Islet precursor cell (in vitro differentiated cells): ENCODE data around the gene CSH2.
"Not testable (repeated sequence)": the region's sequence is repeated elsewhere in the genome, so short reads cannot be mapped to it uniquely, and the experiment has no call there.

Experiments used
- DNase-seq: peaks from one replicate; pipeline ENCODE4 v3.0.0-alpha.2; 2018

Gene CSH2

GRCh38 chr17:63894821-63895220 is 21.3 kb upstream of the CSH2 start:
- not testable (repeated sequence) for DNase-seq

- DNase-seq = peak; percentile 48
Observed at GRCh38 chr17:63894021-63894420, 20.5 kb upstream of the CSH2 start.

DNA sequence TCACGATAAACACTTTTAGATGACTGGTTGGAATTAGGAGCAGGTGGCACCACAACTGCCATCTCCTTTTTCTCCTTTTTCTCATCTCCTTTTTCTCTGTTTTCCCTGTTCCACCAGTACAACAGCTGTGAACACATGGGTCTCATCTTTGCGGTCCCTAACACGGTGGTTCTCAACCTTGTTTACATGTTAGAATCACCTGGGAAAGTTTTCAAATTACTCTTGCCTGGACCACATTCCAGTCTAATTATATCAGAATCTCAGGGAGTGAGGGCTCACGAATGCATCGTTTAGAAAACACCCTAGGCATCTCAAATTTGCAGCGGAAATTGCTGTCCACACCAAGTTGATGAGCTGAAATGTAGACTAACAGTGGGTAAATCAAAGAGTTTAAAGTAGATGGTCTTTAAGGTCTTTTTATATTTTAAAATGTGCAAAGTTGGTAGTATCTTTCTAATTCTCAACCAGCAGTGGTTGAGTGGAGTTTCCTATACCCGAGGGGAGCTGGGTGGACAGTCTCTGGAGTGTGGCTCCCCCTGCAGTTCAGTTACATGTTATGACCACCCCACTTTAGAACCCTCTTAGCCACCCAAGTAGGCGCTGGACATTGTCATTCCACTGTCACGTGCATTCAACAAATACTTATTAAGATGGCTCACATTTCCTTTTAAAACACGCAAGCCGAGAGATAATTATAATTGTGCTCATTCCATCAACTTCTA is 19.0 kb upstream of the CSH2 start:
- peak; percentile 62 for DNase-seq

- peak; percentile 84 for DNase-seq
Observed at GRCh38 chr17:63889026-63889848, 15.8 kb upstream of the CSH2 start.

GRCh38 chr17:63885119-63885518 is 11.6 kb upstream of the CSH2 start:
- peak; percentile 21 for DNase-seq

DNA sequence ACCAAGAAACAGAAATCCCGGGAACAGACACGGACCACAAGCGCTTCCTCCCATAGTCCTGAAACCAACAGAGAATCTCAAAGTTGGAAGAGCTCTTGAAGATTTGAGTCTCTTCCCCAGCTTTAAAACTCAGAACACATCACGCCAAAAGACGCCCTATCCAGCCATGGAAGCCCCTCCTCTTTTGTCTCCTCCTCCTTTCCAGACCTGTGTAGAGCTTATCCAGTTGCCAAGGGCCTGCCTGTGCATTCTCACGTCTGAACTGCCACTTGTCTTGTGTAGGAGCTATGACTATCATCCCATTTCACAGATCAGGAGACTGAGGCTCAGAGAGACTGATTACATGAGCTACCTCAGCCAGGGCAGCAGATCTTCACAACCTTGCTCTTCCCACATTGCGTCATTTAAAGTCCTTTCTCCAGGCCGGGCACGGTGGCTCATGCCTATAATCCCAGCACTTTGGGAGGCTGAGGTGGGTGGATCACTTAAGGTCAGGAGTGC is 9.2 kb upstream of the CSH2 start:
- DNase-seq = not testable (repeated sequence)

GRCh38 chr17:63881935-63882601 is 8.6 kb upstream of the CSH2 start, which contains the start of gene GH2:
Gene GH2 (minus strand): TSS chr17:63881944. CDS start chr17:63881801, 143 bp downstream.
- DNase-seq = peak; percentile 88

DNA sequence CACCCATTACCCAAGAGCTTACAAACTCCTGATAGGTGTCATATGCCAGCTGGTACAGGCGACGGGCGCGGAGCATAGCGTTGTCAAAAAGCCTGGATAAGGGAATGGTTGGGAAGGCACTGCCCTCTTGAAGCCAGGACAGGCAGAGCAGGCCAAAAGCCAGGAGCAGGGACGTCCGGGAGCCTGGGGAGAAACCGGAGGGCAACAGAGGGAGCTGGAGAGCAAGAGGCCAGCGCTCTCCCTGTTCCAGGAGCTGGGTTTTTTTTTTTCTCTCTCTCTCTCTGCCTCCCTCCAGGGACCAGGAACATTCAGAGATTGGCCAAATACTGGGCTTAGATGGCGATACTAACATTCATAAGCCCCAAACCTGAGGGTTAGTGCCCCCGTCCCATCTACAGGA is 7.9 kb upstream of the CSH2 start:
- DNase-seq = peak; percentile 93

DNA sequence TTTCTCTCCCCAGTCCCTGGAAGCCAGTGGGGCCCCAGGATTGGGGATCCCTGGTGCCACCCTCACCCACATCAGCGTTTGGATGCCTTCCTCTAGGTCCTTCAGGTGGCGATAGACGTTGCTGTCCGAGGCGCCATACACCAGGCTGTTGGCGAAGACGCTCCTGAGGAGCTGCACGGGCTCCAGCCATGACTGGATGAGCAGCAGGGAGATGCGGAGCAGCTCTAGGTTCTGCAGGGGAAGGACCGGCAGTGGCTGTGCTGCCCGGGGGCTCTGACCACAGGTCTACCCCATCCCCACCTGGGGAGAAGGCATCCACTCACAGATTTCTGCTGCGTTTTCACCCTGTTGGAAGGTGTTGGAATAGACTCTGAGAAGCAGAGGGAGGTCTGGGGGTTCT is 7.2 kb upstream of the CSH2 start:
- no peak for DNase-seq

DNA sequence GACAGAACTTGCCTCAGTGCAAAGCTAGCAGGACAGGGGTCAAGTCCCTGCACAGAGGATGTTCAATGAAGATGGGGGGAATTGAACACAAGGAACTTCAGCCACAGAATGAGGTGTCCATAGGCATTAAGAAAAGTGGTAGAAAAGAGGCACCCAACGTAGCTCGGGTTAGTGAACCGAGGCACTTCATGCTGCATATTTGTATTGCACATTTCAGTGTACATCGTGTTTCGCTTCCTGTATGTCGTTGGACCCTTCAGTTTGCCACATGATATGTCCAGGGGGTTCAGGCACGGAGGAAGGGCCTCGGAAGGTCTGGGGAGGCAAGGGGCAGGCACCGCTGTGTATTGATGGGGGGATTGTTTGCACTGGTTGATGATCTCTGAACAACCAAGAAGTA is 4.9 kb upstream of the CSH2 start:
- not testable (repeated sequence) for DNase-seq

GRCh38 chr17:63874693-63875092 is 1.2 kb upstream of the CSH2 start:
- not testable (repeated sequence) for DNase-seq

DNA sequence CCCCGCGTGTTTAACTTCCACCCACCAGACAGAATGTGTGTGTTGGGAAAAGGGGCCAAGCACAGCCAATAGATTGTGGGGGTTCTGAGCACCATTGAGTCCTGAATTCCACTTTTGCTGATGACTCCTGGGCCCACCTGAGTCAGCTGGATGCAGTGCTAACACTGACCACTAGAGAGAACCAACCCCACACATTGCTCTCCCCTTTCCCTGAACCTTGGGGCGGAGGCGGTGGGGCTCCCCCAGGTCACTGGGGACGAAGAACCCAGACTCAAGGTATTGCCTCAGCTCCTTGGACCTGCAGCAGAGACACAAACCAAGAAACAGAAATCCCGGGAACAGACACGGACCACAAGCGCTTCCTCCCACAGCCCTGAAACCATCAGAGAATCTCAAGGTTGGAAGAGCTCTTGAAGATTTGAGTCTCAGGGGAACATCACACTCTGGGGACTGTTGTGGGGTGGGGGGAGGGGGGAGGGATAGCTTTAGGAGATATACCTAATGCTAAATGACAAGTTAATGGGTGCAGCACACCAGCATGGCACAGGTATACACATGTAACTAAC is 667 bp upstream of the CSH2 start:
- not testable (repeated sequence) for DNase-seq

DNA sequence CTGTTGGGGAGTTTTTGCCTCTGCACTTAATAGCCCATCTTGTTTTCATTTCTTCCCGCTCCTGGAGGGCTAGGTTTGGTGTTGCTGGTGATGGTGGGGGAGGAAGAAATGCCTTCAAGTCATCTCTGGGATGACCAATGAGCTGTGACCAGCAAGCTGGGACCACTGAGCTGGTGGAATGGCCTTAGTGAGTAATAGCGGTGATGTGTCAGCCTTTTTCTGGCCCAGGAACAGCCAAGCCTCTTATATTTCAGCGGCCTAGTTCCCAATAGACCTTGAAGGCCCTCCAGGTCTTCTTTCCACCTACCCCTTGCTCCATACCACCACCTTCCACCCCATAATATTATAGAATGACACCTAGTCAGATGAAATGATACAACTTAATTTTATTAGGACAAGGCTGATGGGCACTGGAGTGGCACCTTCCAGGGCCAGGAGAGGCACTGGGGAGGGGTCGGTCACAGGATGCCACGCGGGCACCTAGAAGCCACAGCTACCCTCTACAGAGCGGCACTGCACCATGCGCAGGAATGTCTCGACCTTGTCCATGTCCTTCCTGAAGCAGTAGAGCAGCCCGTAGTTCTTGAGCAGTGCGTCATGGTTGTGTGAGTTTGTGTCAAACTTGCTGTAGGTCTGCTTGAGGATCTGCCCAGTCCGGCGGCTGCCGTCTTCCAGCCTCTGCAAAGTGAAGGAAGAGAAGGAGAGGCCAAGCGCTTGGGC is 1.7 kb downstream of the CSH2 start:
- DNase-seq = not testable (repeated sequence)

GRCh38 chr17:63870292-63870665 is 3.2 kb downstream of the CSH2 start:
- DNase-seq = not testable (repeated sequence)

DNA sequence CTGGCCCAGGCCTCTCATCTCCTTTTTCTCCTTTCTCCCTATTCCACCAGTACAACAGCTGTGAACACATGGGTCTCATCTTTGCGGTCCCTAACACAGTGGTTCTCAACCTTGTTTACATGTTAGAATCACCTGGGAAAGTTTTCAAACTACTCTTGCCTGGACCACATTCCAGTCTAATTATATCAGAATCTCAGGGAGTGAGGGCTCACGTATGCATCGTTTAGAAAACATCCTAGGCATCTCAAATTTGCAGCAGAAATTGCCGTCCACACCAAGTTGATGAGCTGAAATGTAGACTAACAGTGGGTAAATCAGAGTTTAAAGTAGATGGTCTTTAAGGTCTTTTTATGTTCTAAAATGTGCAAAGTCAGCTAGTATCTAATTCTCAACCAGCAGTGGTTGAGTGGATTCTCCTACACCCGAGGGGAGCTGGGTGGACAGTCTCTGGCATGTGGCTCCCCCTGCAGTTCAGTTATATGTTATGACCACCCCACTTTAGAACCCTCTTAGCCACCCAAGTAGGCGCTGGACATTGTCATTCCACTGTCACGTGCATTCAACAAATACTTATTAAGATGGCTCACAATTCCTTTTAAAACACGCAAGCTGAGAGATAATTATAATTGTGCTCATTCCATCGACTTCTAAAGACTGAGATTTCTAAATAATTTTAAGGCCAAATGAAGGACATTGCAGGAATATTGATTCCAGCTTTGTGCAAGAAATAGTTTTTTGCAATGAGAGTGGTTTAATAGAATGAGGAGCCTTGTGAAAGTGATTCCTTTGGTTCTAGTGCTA is 3.8 kb downstream of the CSH2 start:
- DNase-seq = peak; percentile 82

DNA sequence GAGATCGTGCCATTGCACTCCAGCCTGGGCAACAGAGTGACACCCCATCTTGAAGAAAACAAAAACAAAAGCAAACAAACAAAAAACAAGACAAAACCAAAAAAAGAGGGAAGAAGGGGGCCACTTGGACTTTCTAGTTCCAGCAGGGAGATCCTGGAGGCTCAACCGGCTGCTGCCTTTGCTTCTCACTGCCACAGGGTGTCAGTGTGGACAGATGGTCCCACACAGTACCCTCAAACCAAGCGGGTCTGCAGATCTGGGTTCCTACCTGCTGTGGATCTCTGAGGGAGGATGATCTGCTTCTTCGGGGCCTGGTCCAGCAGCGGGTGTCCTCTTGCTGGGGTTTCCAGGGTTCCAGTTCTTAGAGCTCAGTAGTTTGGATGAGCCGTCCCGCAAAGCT is 6.9 kb downstream of the CSH2 start:
- DNase-seq = peak; percentile 66

- no peak for DNase-seq
Observed at GRCh38 chr17:63859257-63859656, 14.2 kb downstream of the CSH2 start.

GRCh38 chr17:63856425-63856824 is 17.1 kb downstream of the CSH2 start:
- DNase-seq = not testable (repeated sequence)

- no peak for DNase-seq
Observed at GRCh38 chr17:63855185-63855584, 18.3 kb downstream of the CSH2 start.

- DNase-seq = no peak
Observed at GRCh38 chr17:63854709-63855108, 18.8 kb downstream of the CSH2 start.

DNA sequence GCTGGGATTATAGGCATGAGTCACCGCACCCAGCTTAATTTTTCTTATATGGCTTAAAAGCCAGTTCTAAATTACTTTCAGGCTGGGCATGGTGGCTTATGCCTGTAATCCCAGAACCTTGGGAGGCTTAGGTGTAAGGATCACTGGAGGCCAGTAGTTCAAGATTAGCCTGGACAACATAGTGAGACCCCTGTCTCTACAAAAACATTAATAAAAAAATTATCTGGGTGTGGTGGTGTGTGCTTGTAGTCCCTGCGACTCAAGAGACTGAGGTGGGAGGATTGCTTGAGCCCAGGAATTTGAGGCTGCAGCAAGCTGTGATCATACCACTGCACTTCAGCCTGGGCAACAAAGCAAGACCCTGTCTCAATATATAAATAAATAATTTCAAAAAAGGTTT is 20.2 kb downstream of the CSH2 start:
- no peak for DNase-seq
